Nephron (organoid): ENCODE measurements around the gene PLIN4.

Source experiments
- H3K27ac Mint-ChIP-seq, 3 experiments: 2 replicates each; pipeline ENCODE4 v1.8.0; 2020; ENCODE audit warnings: mixed read lengths in 3 of 3, mild to moderate bottlenecking in 2 of 3, moderate library complexity in 1 of 3
- H3K27me3 Mint-ChIP-seq: 2 replicates; pipeline ENCODE4 v1.8.0; 2021; ENCODE audit warnings: low read depth, mild to moderate bottlenecking, moderate library complexity, mixed read lengths
- H3K36me3 Mint-ChIP-seq: 2 replicates; pipeline ENCODE4 v1.8.0; 2020; ENCODE audit warnings: low read depth, mixed read lengths
- H3K4me1 Mint-ChIP-seq: 2 replicates; pipeline ENCODE4 v1.8.0; 2020; ENCODE audit warnings: mixed read lengths
- H3K4me3 Mint-ChIP-seq, 3 experiments: 2 replicates each; pipeline ENCODE4 v1.8.0; 2020; ENCODE audit warnings: mild to moderate bottlenecking in 3 of 3, mixed read lengths in 3 of 3, moderate library complexity in 2 of 3
- H3K9me3 Mint-ChIP-seq: 2 replicates; pipeline ENCODE4 v1.8.0; 2020; ENCODE audit warnings: mixed read lengths
- CTCF ChIP-seq, 3 experiments: fragments of 200-600 bp; sonication (generic); IDR thresholded peaks; one replicate each; pipeline ENCODE4 v1.5.0; 2021; ENCODE audit warnings: antibody characterized with exemption in 3 of 3; ENCODE audit not compliant: unreplicated experiment in 3 of 3

The PLIN4 gene

GRCh38 chr19:4539693-4540581, 21.7 kb upstream of the PLIN4 start, which contains the start of gene LRG1:
LRG1 (minus strand) TSS chr19:4540036; CDS start chr19:4540013, 23 bp downstream.
- peaks cover 8% of the 10 kb centered on the region for H3K4me1 Mint-ChIP-seq
- TF ChIP-seq CTCF (IDR thresholded peaks at IDR 0.05; ENCODE audit: unreplicated experiment in 3 of 3) = no peak
- H3K36me3 Mint-ChIP-seq = no peaks in the 10 kb centered on the region
- H3K9me3 Mint-ChIP-seq = no peaks in the 10 kb centered on the region
- peak within 1 kb of the TSS in 2 of 3 experiments; percentile 40 to 53 for H3K27ac Mint-ChIP-seq
- peaks cover 14% of the 10 kb centered on the region for H3K27me3 Mint-ChIP-seq
- H3K4me3 Mint-ChIP-seq = peak within 1 kb of the TSS in 1 of 3 experiments; percentile 11

- no peaks in the 10 kb centered on the region for H3K9me3 Mint-ChIP-seq
- no peak overlapping the region for H3K4me3 Mint-ChIP-seq
- no peak for TF ChIP-seq CTCF (IDR thresholded peaks at IDR 0.05; ENCODE audit: unreplicated experiment in 3 of 3)
- H3K36me3 Mint-ChIP-seq = no peaks in the 10 kb centered on the region
- peaks cover 8% of the 10 kb centered on the region for H3K4me1 Mint-ChIP-seq
- peaks cover 14% of the 10 kb centered on the region for H3K27me3 Mint-ChIP-seq
- H3K27ac Mint-ChIP-seq = no peak overlapping the region
Measured at GRCh38 chr19:4539169-4539692, 20.9 kb upstream of the PLIN4 start.

- Mint-ChIP-seq H3K9me3 (no peaks in the 10 kb centered on the region), H3K4me1 (peaks cover 8% of the 10 kb centered on the region), H3K4me3 (no peak overlapping the region), H3K36me3 (no peaks in the 10 kb centered on the region), H3K27ac (no peak overlapping the region), H3K27me3 (peaks cover 15% of the 10 kb centered on the region)
- TF ChIP-seq CTCF (IDR thresholded peaks at IDR 0.05; ENCODE audit: unreplicated experiment in 3 of 3) = no peak
Measured at GRCh38 chr19:4538601-4538954, 20.3 kb upstream of the PLIN4 start.

- peaks cover 20% of the 10 kb centered on the region for H3K27me3 Mint-ChIP-seq
- H3K36me3 Mint-ChIP-seq = no peaks in the 10 kb centered on the region
- no peak for TF ChIP-seq CTCF (IDR thresholded peaks at IDR 0.05; ENCODE audit: unreplicated experiment in 3 of 3)
- no peak overlapping the region for H3K27ac Mint-ChIP-seq
- H3K4me3 Mint-ChIP-seq = no peak overlapping the region
- peaks cover 8% of the 10 kb centered on the region for H3K4me1 Mint-ChIP-seq
- H3K9me3 Mint-ChIP-seq = no peaks in the 10 kb centered on the region
Measured at GRCh38 chr19:4537953-4538600, 19.8 kb upstream of the PLIN4 start.

- Mint-ChIP-seq H3K27ac (peak overlapping the region in 1 of 3 experiments; percentile 28), H3K9me3 (no peaks in the 10 kb centered on the region), H3K36me3 (no peaks in the 10 kb centered on the region), H3K4me1 (peaks cover 8% of the 10 kb centered on the region), H3K27me3 (peaks cover 21% of the 10 kb centered on the region), H3K4me3 (peak overlapping the region in 1 of 3 experiments; percentile 5)
- TF ChIP-seq CTCF (IDR thresholded peaks at IDR 0.05; ENCODE audit: unreplicated experiment in 3 of 3) = no peak
Measured at GRCh38 chr19:4536798-4537197, 18.5 kb upstream of the PLIN4 start.
